Esophagus mucosa (tissue), 1 donor: ENCODE measurements around the gene ME1. TPM values are rescaled to one million over a fixed set of nuclear protein-coding genes. Genes with fewer than 3 reads are reported as not detected.
"Not testable (repeated sequence)": the region's sequence is repeated elsewhere in the genome, so short reads cannot be mapped to it uniquely, and the experiment has no call there.

ENCODE experiments used
- ATAC-seq: fragments of 200-7000 bp; cut with Tn5 transposase; one replicate; pipeline ENCODE4 v1.9.1; 2020
- total RNA-seq: library from RNA; stranded (reverse); gene quantifications from one replicate; pipeline ENCODE4 v1.2.4, GENCODE V29; 2023
- donor health status: DM: yes; HTN: yes; CAD: no.

The ME1 gene
- total RNA-seq, 1 donor from 2014 or later: 32.4 TPM

- ATAC-seq: no peak
Observed at GRCh38 chr6:83352424-83353061, 78.3 kb downstream of the ME1 start.

DNA sequence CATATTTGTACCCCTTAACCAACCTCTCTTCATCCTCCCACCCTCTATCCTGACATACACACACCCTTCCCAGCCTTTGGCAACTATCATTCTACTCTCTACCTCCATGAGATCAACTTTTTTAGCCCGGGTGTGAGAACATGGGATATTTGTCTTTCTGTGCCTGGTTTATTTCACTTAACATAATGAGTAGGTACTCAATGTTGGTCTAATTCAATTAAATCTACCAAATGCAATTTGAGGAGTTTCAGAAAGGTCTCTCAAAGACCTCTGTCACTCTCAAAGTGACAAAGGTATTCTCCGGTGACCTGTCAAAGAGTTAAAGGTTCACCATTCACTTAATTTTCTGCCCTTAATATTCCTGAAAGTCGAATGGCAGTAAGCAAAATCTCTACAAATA, 87.7 kb downstream of the ME1 start:
- no peak for ATAC-seq

DNA sequence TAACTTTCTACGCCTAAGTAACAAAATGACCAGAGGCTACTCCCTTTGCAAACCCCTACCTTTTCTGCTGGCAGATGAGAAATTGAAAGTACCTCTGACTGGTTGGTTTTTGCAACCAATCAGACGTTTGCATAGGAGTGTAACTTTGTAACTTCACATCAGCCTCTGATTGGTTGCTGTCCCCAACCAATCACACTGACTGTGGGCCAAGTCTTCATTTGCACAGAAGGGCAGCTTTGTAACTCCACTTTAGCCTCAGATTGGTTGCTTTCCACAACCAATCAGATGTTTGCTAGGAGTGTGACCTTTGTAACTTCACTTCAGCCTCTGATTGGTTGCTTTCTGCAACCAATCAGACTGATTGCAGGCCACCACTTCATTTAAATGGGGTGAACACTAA, 89.1 kb downstream of the ME1 start:
- no peak for ATAC-seq

DNA sequence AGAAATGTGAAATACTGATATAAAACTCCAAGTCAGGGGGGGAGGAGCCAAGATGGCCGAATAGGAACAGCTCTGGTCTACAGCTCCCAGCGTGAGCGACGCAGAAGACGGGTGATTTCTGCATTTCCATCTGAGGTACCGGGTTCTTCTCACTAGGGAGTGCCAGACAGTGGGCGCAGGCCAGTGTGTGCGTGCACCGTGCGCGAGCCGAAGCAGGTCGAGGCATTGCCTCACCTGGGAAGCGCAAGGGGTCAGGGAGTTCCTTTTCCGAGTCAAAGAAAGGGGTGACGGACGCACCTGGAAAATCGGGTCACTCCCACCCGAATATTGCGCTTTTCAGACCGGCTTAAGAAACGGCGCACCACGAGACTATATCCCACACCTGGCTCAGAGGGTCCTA, 96.9 kb downstream of the ME1 start:
- not testable (repeated sequence) for ATAC-seq

GRCh38 chr6:83333500-83333899, 97.4 kb downstream of the ME1 start:
- ATAC-seq: no peak

- no peak for ATAC-seq
Observed at GRCh38 chr6:83314693-83315092, 116.2 kb downstream of the ME1 start.

GRCh38 chr6:83313882-83314281, 117.0 kb downstream of the ME1 start:
- ATAC-seq: no peak

- ATAC-seq: no peak
Observed at GRCh38 chr6:83311231-83311630, 119.6 kb downstream of the ME1 start.

DNA sequence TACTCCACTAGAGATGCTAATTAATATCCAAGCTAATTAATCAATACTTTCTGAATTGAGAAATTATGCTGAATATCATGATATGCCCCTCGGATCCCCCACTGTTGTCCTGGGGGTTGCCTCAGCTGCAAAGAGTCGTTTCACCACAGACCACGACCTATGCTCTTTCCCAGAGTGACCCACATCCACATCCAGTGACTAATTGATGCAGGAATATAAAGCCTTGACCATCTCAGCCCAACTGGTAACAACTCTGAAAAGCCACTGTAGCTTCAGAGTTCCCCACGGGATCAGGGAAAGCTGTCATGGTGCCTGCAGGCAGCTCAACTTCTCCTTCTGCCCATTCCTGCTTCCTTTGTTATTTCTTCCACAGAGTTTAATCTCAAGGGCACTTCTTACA, 120.8 kb downstream of the ME1 start:
- ATAC-seq: no peak

- no peak for ATAC-seq
Observed at GRCh38 chr6:83309344-83309743, 121.5 kb downstream of the ME1 start.

GRCh38 chr6:83308833-83309232, 122.0 kb downstream of the ME1 start:
- no peak for ATAC-seq

- no peak for ATAC-seq
Observed at GRCh38 chr6:83307849-83308248, 123.0 kb downstream of the ME1 start.

DNA sequence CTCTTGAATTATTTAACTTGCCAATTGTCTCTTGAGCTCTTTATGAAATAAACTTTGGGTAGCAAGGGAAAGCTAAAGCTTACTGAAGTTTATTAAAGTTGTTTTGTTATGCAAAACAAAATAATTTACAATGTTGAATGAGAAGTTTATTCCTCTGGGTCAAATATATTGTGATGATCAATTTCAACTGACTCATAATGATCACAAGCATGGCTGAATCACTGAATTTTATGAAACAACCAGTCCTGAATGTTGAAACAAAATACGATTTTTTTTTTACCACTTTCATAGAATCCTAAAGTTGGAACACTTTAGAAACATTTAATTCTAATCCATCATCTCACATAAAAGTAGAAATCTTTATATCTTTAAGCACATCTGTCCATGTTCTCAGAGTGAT, 127.4 kb downstream of the ME1 start:
- no peak for ATAC-seq

DNA sequence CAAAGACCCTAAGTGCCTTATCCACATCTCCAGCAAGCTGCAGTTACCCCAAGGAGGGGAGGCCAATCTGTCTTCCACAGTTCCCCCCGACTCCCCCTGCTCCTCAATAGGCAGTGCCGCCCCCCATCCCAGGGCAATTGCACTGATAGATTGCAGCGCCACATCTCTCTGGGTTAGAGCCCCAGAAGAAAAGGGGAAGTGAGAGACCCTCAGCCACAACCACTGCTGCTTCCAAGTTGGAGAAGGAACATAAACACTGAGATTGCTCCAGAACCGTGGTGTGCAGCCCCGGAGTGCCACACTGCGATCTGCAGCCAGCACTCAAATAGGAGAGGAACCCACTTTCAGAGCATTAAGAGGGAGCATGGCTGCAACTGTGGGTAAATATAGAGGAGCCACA, 136.2 kb downstream of the ME1 start:
- ATAC-seq: no peak

GRCh38 chr6:83292900-83293843, 137.7 kb downstream of the ME1 start:
- ATAC-seq: no peak

DNA sequence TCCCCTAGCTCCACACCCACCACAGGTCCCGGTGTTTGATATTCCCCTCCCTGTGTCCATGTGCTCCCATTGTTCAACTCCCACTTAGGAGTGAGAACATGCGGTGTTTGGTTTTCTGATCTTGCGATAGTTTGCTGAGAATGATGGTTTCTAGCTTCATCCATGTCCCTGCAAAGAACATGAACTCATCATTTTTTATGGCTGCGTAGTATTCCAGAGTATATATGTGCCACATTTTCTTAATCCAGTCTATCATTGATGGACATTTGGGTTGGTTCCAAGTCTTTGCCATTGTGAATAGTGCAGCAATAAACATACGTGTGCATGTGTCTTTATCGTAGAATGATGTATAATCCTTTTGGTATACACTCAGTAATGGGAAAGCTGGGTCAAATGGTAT, 143.6 kb downstream of the ME1 start:
- ATAC-seq: not testable (repeated sequence)

DNA sequence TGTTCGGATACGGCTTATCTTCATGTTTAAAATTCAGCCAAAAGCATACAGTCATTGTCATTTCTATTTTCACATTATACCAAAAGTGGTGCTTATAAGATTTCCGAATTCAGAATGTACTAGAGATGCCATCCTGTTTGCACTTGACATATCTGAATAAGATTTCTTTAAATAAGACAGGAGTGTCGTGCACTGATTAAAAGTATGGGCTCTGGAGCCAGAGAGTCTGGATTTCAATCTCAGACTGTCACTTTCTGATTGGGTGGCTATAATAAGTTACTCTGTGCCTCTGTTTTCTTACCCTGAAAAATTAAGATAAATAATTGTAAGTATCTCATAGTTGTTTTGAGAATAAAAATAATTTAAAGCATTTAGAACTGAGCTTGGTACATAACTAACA, 144.9 kb downstream of the ME1 start:
- ATAC-seq: no peak

DNA sequence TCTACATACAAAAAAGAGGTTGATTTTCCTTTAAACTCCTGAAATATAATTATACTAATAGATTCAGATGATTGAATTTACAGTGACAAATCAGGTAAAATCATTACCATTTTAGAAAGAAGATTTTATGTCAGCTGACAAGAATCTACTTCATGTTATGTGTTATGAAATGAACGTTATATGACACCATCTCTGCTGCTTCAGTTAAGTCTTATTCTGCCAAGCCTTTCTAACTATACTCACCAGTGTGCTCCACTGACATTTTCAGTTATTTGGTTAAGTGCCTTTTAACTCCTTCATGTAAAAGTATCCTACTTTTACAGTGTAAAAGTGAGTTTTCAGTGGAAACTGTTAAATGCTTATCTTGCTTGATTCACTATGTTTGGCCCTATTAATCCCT, 157.3 kb downstream of the ME1 start:
- no peak for ATAC-seq

DNA sequence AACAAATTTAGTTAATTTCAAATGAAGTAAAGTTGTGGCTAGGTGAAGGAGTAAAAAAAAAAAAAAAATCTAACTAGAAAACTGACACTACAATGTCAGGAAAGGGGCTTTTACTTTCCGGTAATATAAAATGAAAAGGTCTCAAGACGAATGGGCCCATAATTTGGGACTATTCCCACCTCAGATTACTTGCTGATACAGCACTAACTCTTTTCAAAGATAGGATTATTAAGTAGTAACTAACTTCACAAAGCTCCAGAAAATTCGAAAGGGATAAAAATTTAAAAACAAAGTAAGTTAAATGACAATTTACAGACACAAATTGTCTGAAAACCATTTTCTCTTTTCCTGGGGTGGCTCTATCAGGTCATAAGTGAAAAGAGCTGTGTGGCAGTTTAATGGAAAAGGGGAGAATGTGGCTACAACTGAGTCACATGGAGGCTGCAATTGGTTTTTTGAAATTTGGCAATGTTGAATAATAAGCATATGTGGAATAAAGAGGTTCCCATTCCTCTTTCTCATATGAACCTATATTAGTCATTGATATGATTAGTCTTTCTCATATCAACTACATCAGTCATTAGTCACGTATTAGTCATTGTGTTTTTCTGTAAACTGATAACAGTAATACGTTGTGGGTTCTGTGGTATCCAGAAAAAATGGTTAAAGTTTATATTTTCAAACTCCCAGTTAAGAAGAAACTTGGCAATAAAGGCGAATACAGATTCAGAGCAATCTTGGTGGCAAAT, 159.7 kb downstream of the ME1 start:
- no peak for ATAC-seq

DNA sequence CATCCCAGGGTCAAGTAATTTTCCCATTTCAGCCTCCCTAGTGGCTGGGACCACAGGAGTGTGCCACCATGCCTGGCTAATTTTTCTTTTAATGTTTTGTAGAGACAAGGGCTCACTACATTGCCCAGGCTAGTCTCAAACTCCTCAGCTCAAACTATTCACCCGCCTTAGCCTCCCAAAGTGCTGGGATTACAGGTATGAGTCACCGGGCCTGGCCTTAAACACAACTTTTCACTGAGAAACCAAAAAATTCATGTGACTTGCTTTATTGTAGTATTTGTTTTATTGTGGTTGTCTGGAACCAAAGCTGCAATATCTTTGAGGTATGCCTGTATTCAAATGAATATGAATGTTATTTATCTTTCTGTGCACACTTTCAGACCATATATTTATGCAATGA, 165.5 kb downstream of the ME1 start:
- ATAC-seq: peak; percentile 23

- no peak for ATAC-seq
Observed at GRCh38 chr6:83260577-83260976, 170.3 kb downstream of the ME1 start.

DNA sequence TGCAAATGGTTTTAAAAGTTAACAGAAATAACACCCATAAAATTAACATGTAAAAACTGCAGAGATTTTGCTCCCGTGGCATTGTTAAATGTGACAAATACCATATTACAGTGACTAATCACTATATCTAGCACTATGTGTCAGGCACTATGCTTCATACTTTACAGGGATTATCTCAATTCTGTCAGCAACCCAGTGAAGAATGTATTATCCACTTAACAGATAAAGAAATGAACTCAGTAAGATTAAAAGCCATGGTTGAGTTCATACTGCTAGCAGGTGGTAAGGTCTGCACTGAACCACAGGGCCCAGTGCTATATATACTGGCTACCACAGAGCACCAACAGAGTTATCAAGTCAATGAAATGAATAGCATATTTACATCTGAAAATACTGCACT, 172.3 kb downstream of the ME1 start:
- ATAC-seq: peak; percentile 38

DNA sequence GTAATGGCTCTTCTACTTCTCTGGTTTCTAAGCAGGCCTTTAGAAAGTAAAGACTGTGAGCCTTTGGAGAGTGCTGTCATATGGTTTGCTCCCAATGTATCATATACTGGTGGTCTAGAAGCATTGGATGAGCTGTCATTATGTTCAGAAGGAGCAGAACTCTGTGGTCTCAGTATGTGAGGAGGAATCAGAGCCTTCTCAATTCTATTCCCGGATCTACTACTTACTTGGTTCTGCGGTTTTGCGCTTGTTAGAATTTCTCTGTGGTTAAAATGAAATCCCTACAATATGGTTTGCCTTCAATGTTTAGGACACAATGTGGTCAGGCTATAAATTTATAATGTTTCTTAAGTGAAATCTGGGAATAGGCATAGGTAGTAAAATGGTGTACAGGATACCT, 173.1 kb downstream of the ME1 start:
- no peak for ATAC-seq
